Stimulated activated naive CD8-positive, alpha-beta T cell treated with anti-CD3 and anti-CD28 coated beads, Interleukin-15, amount 100 ng/mL, for 72 hours (primary cell): ENCODE data around the gene SHROOM4.

Experiments used
- ATAC-seq: fragments of 150-1000 bp; cut with Tn5 transposase; 2 replicates; pipeline ENCODE4 v1.10.0; 2021; ENCODE audit warnings: mild to moderate bottlenecking, moderate library complexity
- DNase-seq, 2 donors: peaks; one replicate each; pipeline ENCODE4 v3.0.0; 2021 to 2022
- H3K27ac Mint-ChIP-seq, 2 donors: one replicate each; pipeline ENCODE4 v1.8.0; 2022; ENCODE audit warnings: mild to moderate bottlenecking in 2 of 2, mixed read lengths in 2 of 2, moderate library complexity in 2 of 2
- H3K27me3 Mint-ChIP-seq: one replicate; pipeline ENCODE4 v1.8.0; 2022; ENCODE audit warnings: mixed read lengths
- H3K4me1 Mint-ChIP-seq: one replicate; pipeline ENCODE4 v1.8.0; 2022; ENCODE audit warnings: mild to moderate bottlenecking, mixed read lengths
- H3K4me3 Mint-ChIP-seq, 2 donors: one replicate each; pipeline ENCODE4 v1.8.0; 2022; ENCODE audit warnings: mild to moderate bottlenecking in 2 of 2, mixed read lengths in 2 of 2, moderate library complexity in 1 of 2
- H3K9me3 Mint-ChIP-seq, 2 donors: one replicate each; pipeline ENCODE4 v1.8.0; 2022; ENCODE audit warnings: mixed read lengths in 2 of 2

Gene SHROOM4

GRCh38 chrX:50813843-50814661 is at the start of gene SHROOM4:
TSS of gene SHROOM4 (minus strand) at chrX:50814194. CDS start at chrX:50814018, 176 bp downstream.
- Mint-ChIP-seq H3K4me3 (peak within 1 kb of the TSS; percentile 72 to 74), H3K27ac (peak within 1 kb of the TSS in 1 of 2 donors; percentile 33), H3K4me1 (peaks cover 7% of the 10 kb centered on the region), H3K9me3 (no peaks in the 10 kb centered on the region), H3K27me3 (peaks cover 70% of the 10 kb centered on the region)
- DNase-seq (no peak), ATAC-seq (no peak)

- H3K4me1 Mint-ChIP-seq = no peaks in the 10 kb centered on the region
- ATAC-seq = no peak
These were observed 49.5 kb upstream of the SHROOM4 start for GRCh38 chrX:50863471-50863870.

GRCh38 chrX:50860518-50860917 is 46.5 kb upstream of the SHROOM4 start:
- Mint-ChIP-seq H3K27ac (no peak overlapping the region), H3K9me3 (no peaks in the 10 kb centered on the region), H3K27me3 (peaks cover 6% of the 10 kb centered on the region), H3K4me1 (no peaks in the 10 kb centered on the region), H3K4me3 (no peak overlapping the region)
- no peak for ATAC-seq
- no peak for DNase-seq

More at GRCh38 chrX:50863471-50863870, 49.5 kb upstream of the SHROOM4 start:
- no peak overlapping the region for H3K4me3 Mint-ChIP-seq
- DNase-seq = no peak
- no peaks in the 10 kb centered on the region for H3K9me3 Mint-ChIP-seq
- no peak overlapping the region for H3K27ac Mint-ChIP-seq
- H3K27me3 Mint-ChIP-seq = peaks cover 11% of the 10 kb centered on the region

- no peaks in the 10 kb centered on the region for H3K27me3 Mint-ChIP-seq
- H3K9me3 Mint-ChIP-seq = no peaks in the 10 kb centered on the region
- H3K4me3 Mint-ChIP-seq = no peak overlapping the region
- no peak for DNase-seq
- no peaks in the 10 kb centered on the region for H3K4me1 Mint-ChIP-seq
- no peak overlapping the region for H3K27ac Mint-ChIP-seq
- no peak for ATAC-seq
These were observed 44.6 kb upstream of the SHROOM4 start for GRCh38 chrX:50858548-50858947.

- DNase-seq = no peak
- H3K4me3 Mint-ChIP-seq = no peak overlapping the region
- no peaks in the 10 kb centered on the region for H3K27me3 Mint-ChIP-seq
- H3K4me1 Mint-ChIP-seq = no peaks in the 10 kb centered on the region
- H3K9me3 Mint-ChIP-seq = no peaks in the 10 kb centered on the region
- peak overlapping the region in 1 of 2 donors; percentile 81 for H3K27ac Mint-ChIP-seq
- ATAC-seq = no peak
These were observed 39.4 kb upstream of the SHROOM4 start for GRCh38 chrX:50853399-50853798.

GRCh38 chrX:50852524-50852923 is 38.5 kb upstream of the SHROOM4 start:
- Mint-ChIP-seq H3K4me3 (no peak overlapping the region), H3K4me1 (no peaks in the 10 kb centered on the region), H3K27ac (no peak overlapping the region), H3K27me3 (no peaks in the 10 kb centered on the region), H3K9me3 (no peaks in the 10 kb centered on the region)
- ATAC-seq (no peak), DNase-seq (no peak)

- Mint-ChIP-seq H3K27me3 (no peaks in the 10 kb centered on the region), H3K4me3 (no peak overlapping the region), H3K27ac (no peak overlapping the region), H3K4me1 (no peaks in the 10 kb centered on the region), H3K9me3 (no peaks in the 10 kb centered on the region)
- DNase-seq = no peak
- ATAC-seq = no peak
These were observed 28.2 kb upstream of the SHROOM4 start for GRCh38 chrX:50842221-50842620.

- H3K4me3 Mint-ChIP-seq = no peak overlapping the region
- H3K9me3 Mint-ChIP-seq = no peaks in the 10 kb centered on the region
- ATAC-seq (no peak), DNase-seq (no peak)
- H3K27me3 Mint-ChIP-seq = no peaks in the 10 kb centered on the region
- no peak overlapping the region for H3K27ac Mint-ChIP-seq
- H3K4me1 Mint-ChIP-seq = no peaks in the 10 kb centered on the region
These were observed 25.7 kb upstream of the SHROOM4 start for GRCh38 chrX:50839730-50840129.

GRCh38 chrX:50838820-50839600 is 25.0 kb upstream of the SHROOM4 start:
- H3K4me1 Mint-ChIP-seq = no peaks in the 10 kb centered on the region
- H3K9me3 Mint-ChIP-seq = no peaks in the 10 kb centered on the region
- H3K27me3 Mint-ChIP-seq = no peaks in the 10 kb centered on the region
- H3K27ac Mint-ChIP-seq = no peak overlapping the region
- ATAC-seq (no peak), DNase-seq (no peak)
- no peak overlapping the region for H3K4me3 Mint-ChIP-seq

GRCh38 chrX:50827996-50828395 is 14.0 kb upstream of the SHROOM4 start:
- Mint-ChIP-seq H3K27ac (no peak overlapping the region), H3K4me3 (no peak overlapping the region), H3K9me3 (no peaks in the 10 kb centered on the region), H3K4me1 (no peaks in the 10 kb centered on the region), H3K27me3 (no peaks in the 10 kb centered on the region)
- no peak for DNase-seq
- no peak for ATAC-seq

GRCh38 chrX:50825825-50826224 is 11.8 kb upstream of the SHROOM4 start:
- H3K9me3 Mint-ChIP-seq = no peaks in the 10 kb centered on the region
- no peaks in the 10 kb centered on the region for H3K27me3 Mint-ChIP-seq
- H3K4me3 Mint-ChIP-seq = no peak overlapping the region
- ATAC-seq = no peak
- DNase-seq = no peak
- no peak overlapping the region for H3K27ac Mint-ChIP-seq
- no peaks in the 10 kb centered on the region for H3K4me1 Mint-ChIP-seq

GRCh38 chrX:50818986-50819385 is 5.0 kb upstream of the SHROOM4 start:
- no peak overlapping the region for H3K27ac Mint-ChIP-seq

GRCh38 chrX:50815120-50815519 is 1.1 kb upstream of the SHROOM4 start:
- peak; percentile 40 for ATAC-seq
- no peak for DNase-seq
- peaks cover 59% of the 10 kb centered on the region for H3K27me3 Mint-ChIP-seq
- no peaks in the 10 kb centered on the region for H3K9me3 Mint-ChIP-seq
- H3K4me1 Mint-ChIP-seq = peaks cover 7% of the 10 kb centered on the region
- H3K4me3 Mint-ChIP-seq = no peak overlapping the region
- no peak overlapping the region for H3K27ac Mint-ChIP-seq

More at GRCh38 chrX:50818986-50819385, 5.0 kb upstream of the SHROOM4 start:
- DNase-seq (no peak), ATAC-seq (no peak)
- H3K4me3 Mint-ChIP-seq = no peak overlapping the region
- peaks cover 27% of the 10 kb centered on the region for H3K27me3 Mint-ChIP-seq
- H3K9me3 Mint-ChIP-seq = no peaks in the 10 kb centered on the region
- peaks cover 4% of the 10 kb centered on the region for H3K4me1 Mint-ChIP-seq

GRCh38 chrX:50814701-50815100 is 707 bp upstream of the SHROOM4 start:
- Mint-ChIP-seq H3K27me3 (peaks cover 63% of the 10 kb centered on the region), H3K4me3 (no peak overlapping the region), H3K9me3 (no peaks in the 10 kb centered on the region), H3K27ac (no peak overlapping the region), H3K4me1 (peaks cover 7% of the 10 kb centered on the region)
- no peak for ATAC-seq
- DNase-seq = no peak

GRCh38 chrX:50812995-50813842 is 775 bp downstream of the SHROOM4 start:
- Mint-ChIP-seq H3K27ac (no peak overlapping the region), H3K4me3 (peak overlapping the region in 1 of 2 donors; percentile 74), H3K4me1 (peaks cover 7% of the 10 kb centered on the region), H3K9me3 (no peaks in the 10 kb centered on the region), H3K27me3 (peaks cover 70% of the 10 kb centered on the region)
- ATAC-seq (no peak), DNase-seq (no peak)
